ENCODE measurements around the gene AACS. TPM values are rescaled to one million over a fixed set of nuclear protein-coding genes. Genes with fewer than 3 reads are reported as not detected.

Gene AACS
- total RNA-seq, 1 donor from 2014 or later, result 34.6 TPM

DNA sequence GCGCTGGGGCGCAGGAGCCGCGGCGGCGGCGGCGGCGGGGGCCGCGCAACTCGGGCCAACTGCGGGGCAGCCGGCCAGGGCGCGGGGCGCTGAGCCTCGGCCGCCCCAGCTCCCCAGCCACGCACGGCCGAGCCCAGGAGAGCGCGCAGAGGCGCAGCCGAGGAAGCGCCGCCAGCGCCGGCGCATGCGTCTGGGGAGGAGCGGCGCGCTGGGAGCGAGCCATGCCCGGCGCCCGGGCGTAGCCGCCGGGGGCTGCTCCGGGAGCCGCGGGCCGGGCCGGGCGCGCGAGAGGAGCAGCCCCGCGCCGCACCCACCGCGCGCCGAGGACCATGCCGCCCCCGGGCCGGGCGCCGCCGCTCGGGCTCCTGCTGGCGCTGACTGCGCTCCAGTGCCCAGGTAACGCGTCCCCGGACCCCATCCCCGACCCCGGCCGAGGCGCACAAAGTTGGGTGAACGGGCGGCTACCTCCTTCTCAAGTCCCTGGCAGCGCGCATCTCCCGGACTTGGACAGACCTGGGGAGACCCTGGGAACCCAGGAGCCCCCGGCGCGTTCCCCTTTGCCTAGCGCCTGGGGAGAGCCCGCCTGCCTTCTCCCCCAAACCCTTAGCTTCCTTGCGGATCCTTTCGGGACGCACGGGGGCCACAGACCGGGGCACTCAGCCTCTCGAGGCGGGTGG lies 121.4 kb downstream of the AACS start:
- TF ChIP-seq, protein P1, sequence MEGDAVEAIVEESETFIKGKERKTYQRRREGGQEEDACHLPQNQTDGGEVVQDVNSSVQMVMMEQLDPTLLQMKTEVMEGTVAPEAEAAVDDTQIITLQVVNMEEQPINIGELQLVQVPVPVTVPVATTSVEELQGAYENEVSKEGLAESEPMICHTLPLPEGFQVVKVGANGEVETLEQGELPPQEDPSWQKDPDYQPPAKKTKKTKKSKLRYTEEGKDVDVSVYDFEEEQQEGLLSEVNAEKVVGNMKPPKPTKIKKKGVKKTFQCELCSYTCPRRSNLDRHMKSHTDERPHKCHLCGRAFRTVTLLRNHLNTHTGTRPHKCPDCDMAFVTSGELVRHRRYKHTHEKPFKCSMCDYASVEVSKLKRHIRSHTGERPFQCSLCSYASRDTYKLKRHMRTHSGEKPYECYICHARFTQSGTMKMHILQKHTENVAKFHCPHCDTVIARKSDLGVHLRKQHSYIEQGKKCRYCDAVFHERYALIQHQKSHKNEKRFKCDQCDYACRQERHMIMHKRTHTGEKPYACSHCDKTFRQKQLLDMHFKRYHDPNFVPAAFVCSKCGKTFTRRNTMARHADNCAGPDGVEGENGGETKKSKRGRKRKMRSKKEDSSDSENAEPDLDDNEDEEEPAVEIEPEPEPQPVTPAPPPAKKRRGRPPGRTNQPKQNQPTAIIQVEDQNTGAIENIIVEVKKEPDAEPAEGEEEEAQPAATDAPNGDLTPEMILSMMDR (IDR thresholded peaks at IDR 0.05; ENCODE audit: unreplicated experiment), result no peak
- peaks cover 86% of the 10 kb centered on the region for H3K27me3 Mint-ChIP-seq (ENCODE audit: low read depth)
- H3K27ac Mint-ChIP-seq, result no peak overlapping the region
- H3K36me3 Mint-ChIP-seq, result no peaks in the 10 kb centered on the region
- peaks cover 15% of the 10 kb centered on the region for H3K4me1 Mint-ChIP-seq
- no peaks in the 10 kb centered on the region for H3K9me3 Mint-ChIP-seq
- DNase-seq (ENCODE audit: low spot score in 2 of 2, unreplicated experiment in 2 of 2), result no peak
- peak overlapping the region; percentile 56 for H3K4me3 Mint-ChIP-seq

GRCh38 chr12:125187148-125187745 lies 122.0 kb downstream of the AACS start:
- TF ChIP-seq, protein P1 (IDR thresholded peaks at IDR 0.05; ENCODE audit: unreplicated experiment), result no peak
- DNase-seq (ENCODE audit: low spot score in 2 of 2, unreplicated experiment in 2 of 2), result peak in 1 of 2 experiments; percentile 40
- H3K27ac Mint-ChIP-seq, result no peak overlapping the region

GRCh38 chr12:125187780-125188741 lies 122.8 kb downstream of the AACS start:
- Mint-ChIP-seq H3K4me1 (peaks cover 15% of the 10 kb centered on the region), H3K27ac (no peak overlapping the region), H3K4me3 (peak overlapping the region; percentile 49), H3K36me3 (no peaks in the 10 kb centered on the region), H3K9me3 (no peaks in the 10 kb centered on the region), H3K27me3 (ENCODE audit: low read depth) (peaks cover 87% of the 10 kb centered on the region)
- no peak for DNase-seq (ENCODE audit: low spot score in 2 of 2, unreplicated experiment in 2 of 2)
- TF ChIP-seq, protein P1 (IDR thresholded peaks at IDR 0.05; ENCODE audit: unreplicated experiment), result no peak

More at GRCh38 chr12:125187148-125187745, 122.0 kb downstream of the AACS start:
- peaks cover 15% of the 10 kb centered on the region for H3K4me1 Mint-ChIP-seq
- H3K36me3 Mint-ChIP-seq, result no peaks in the 10 kb centered on the region
- peaks cover 87% of the 10 kb centered on the region for H3K27me3 Mint-ChIP-seq (ENCODE audit: low read depth)
- no peaks in the 10 kb centered on the region for H3K9me3 Mint-ChIP-seq
- H3K4me3 Mint-ChIP-seq, result peak overlapping the region; percentile 49

DNA sequence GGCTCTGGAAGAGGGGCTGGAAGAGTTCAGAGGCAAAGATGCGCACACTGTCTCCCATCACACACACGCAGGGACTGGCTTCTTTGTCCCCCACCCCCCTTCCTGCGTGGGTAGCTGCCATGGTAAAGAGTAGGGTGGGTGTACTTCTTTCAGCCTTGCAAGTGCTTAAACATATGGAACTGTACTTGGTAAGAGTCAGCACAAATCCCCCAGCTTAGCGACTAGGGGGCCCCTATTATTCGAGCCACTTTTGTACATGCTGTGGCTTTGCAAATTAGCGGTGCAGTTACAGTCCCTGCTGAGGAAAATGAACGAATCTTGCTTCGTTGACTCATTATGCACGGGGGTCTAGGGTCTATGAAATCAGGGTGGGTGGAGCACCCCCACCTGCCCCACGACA lies 123.8 kb downstream of the AACS start:
- no peak for DNase-seq (ENCODE audit: low spot score in 2 of 2, unreplicated experiment in 2 of 2)
- Mint-ChIP-seq H3K4me1 (peaks cover 12% of the 10 kb centered on the region), H3K4me3 (no peak overlapping the region), H3K36me3 (no peaks in the 10 kb centered on the region), H3K27ac (no peak overlapping the region), H3K9me3 (no peaks in the 10 kb centered on the region), H3K27me3 (ENCODE audit: low read depth) (peaks cover 87% of the 10 kb centered on the region)
- TF ChIP-seq, protein P1 (IDR thresholded peaks at IDR 0.05; ENCODE audit: unreplicated experiment), result no peak

- Mint-ChIP-seq H3K36me3 (no peaks in the 10 kb centered on the region), H3K27ac (no peak overlapping the region), H3K9me3 (no peaks in the 10 kb centered on the region), H3K4me3 (no peak overlapping the region), H3K27me3 (ENCODE audit: low read depth) (peaks cover 87% of the 10 kb centered on the region), H3K4me1 (peaks cover 12% of the 10 kb centered on the region)
- TF ChIP-seq, protein P1 (IDR thresholded peaks at IDR 0.05; ENCODE audit: unreplicated experiment), result no peak
- no peak for DNase-seq (ENCODE audit: low spot score in 2 of 2, unreplicated experiment in 2 of 2)
Measured at GRCh38 chr12:125189502-125189901, 124.3 kb downstream of the AACS start.

Measured in mesothelial cell of epicardium (in vitro differentiated cells).